ENCODE measurements around the gene STPG1. TPM values are rescaled to one million over a fixed set of nuclear protein-coding genes. Genes with fewer than 3 reads are reported as not detected.

STPG1 gene
- total and polyA plus RNA-seq, 2 of the 13 experiments (the other 11 are each of a cell fraction or from before 2014, with no cell fraction given) = 3.4 to 4.3 TPM

- TF ChIP-seq CEBPZ (IDR thresholded peaks at IDR 0.05; ENCODE audit: low read length) (no peak), HHEX (CRISPR knock-in tag; IDR thresholded peaks at IDR 0.05) (no peak), ZNF776 (CRISPR knock-in tag; IDR thresholded peaks at IDR 0.05) (peak; percentile 46; the same call in 1 of the 2 replicates), NR0B2 (CRISPR knock-in tag; IDR thresholded peaks at IDR 0.05) (no peak), KIAA2018 (CRISPR knock-in tag; IDR thresholded peaks at IDR 0.05; ENCODE audit: borderline replicate concordance) (no peak), PRDM10 (CRISPR knock-in tag; IDR thresholded peaks at IDR 0.05; ENCODE audit: low read depth) (peak; percentile 75; the same call in 1 of the 2 replicates), MAFK (conservative IDR thresholded peaks at IDR 0.05 in 1 of 2, IDR thresholded peaks at IDR 0.05 in 1 of 2; ENCODE audit: low read length in 2 of 2) (no peak), E2F1 (CRISPR knock-in tag; IDR thresholded peaks at IDR 0.05) (peak; percentile 61; the same call in 1 of the 2 replicates), MYC (CRISPR knock-in tag; IDR thresholded peaks at IDR 0.05; ENCODE audit: borderline replicate concordance) (0 out of 2 replicates have a peak, but pooled peaks have one; percentile 59)
Measured at GRCh38 chr1:24413350-24414163, at the start of gene STPG1 (continued).

Data from HepG2 (cell line).